Endothelial cell of umbilical vein (primary cell): ENCODE results near the gene ABCA1. TPM values are rescaled to one million over a fixed set of nuclear protein-coding genes. Genes with fewer than 3 reads are reported as not detected.

ENCODE experiments used
- BruUV-seq: library from RNA; stranded (reverse); fragments of 400-500 nt; replicated peaks from 2 replicates; lab custom pipeline; 2021; lab: Mats Ljungman, UMichigan
- CTCF ChIA-PET: fragments of 300-600, 350-600 bp; sonication (Branson Sonifier 250); formaldehyde crosslinking; loops from one replicate; lab custom pipeline; 2021; ENCODE audit warnings: antibody characterized with exemption, inconsistent platforms; lab: Charles Lee
- POLR2A ChIA-PET: fragments of 300-600, 350-600 bp; sonication (Branson Sonifier 250); formaldehyde crosslinking; loops from one replicate; lab custom pipeline; 2021; ENCODE audit warnings: antibody characterized with exemption, inconsistent platforms; lab: Charles Lee
- DNase-seq: peaks from one replicate; pipeline ENCODE4 v3.0.0-alpha.2; 2011; ENCODE audit warnings: low read depth, low spot score
- FAIRE-seq: peaks from 2 replicates; lab custom pipeline; 2011; peaks lifted over from hg19 to GRCh38; lab: Jason Lieb, UNC
- H2AFZ ChIP-seq: 2 replicates; pipeline ENCODE4 v1.6.0; 2012; ENCODE audit warnings: low read depth, low read length, control low read depth, inconsistent platforms
- H3K27ac ChIP-seq: 2 replicates; pipeline ENCODE4 v1.5.1; 2011; ENCODE audit warnings: low read depth, mild to moderate bottlenecking, control low read depth, low read length, moderate library complexity; ENCODE audit not compliant: insufficient read depth
- H3K27me3 ChIP-seq, 2 experiments: 2 replicates each; pipeline versions ENCODE4 v1.6.0 to v1.6.1; 2011; ENCODE audit warnings: low read length in 2 of 2, mixed read lengths in 1 of 2; ENCODE audit not compliant: control insufficient read depth in 2 of 2, insufficient read depth in 2 of 2
- H3K36me3 ChIP-seq, 2 experiments: 2 replicates in 1 of 2; 3 replicates in 1 of 2; pipeline ENCODE4 v1.5.1; 2011; ENCODE audit warnings: low read length in 2 of 2, mild to moderate bottlenecking in 1 of 2, moderate library complexity in 1 of 2; ENCODE audit not compliant: control insufficient read depth in 2 of 2, insufficient read depth in 2 of 2; ENCODE audit errors: extremely low read depth in 1 of 2
- H3K4me1 ChIP-seq: 3 replicates; pipeline ENCODE4 v1.5.1; 2011; ENCODE audit warnings: mild to moderate bottlenecking, low read length; ENCODE audit not compliant: control insufficient read depth, insufficient read depth; ENCODE audit errors: extremely low read depth
- H3K4me2 ChIP-seq: 2 replicates; pipeline ENCODE4 v1.6.1; 2011; ENCODE audit warnings: low read length, control low read depth, mixed read lengths; ENCODE audit not compliant: insufficient read depth
- H3K4me3 ChIP-seq, 3 experiments: fragments of 200-600 bp in 1 of 3; sonication (generic), shearing (Covaris generic) in 1 of 3; replicated peaks in 1 of 3; 2 replicates each; pipeline ENCODE4 v1.5.1; 2011 to 2016; ENCODE audit warnings: control low read depth in 3 of 3, low read length in 3 of 3, mild to moderate bottlenecking in 2 of 3, inconsistent platforms in 1 of 3, low read depth in 1 of 3, moderate library complexity in 1 of 3; ENCODE audit not compliant: insufficient read depth in 1 of 3
- H3K79me2 ChIP-seq: 2 replicates; pipeline ENCODE4 v1.6.0; 2012; ENCODE audit warnings: low read length, inconsistent platforms; ENCODE audit not compliant: control insufficient read depth, insufficient read depth
- H3K9ac ChIP-seq: replicated peaks from 2 replicates; pipeline ENCODE3; 2011; ENCODE audit warnings: low read length, control low read depth; ENCODE audit not compliant: insufficient read depth; ENCODE audit errors: extremely low read depth
- H3K9me1 ChIP-seq: replicated peaks from 3 replicates; pipeline ENCODE4 v1.6.0; 2011; ENCODE audit warnings: mild to moderate bottlenecking, low read length; ENCODE audit not compliant: control insufficient read depth, insufficient read depth; ENCODE audit errors: extremely low read depth
- H3K9me3 ChIP-seq: replicated peaks from 2 replicates; pipeline ENCODE4 v1.5.1; 2012; ENCODE audit warnings: low read length, inconsistent platforms; ENCODE audit not compliant: control insufficient read depth, insufficient read depth
- H4K20me1 ChIP-seq: replicated peaks from 2 replicates; pipeline ENCODE3; 2011; ENCODE audit warnings: mild to moderate bottlenecking, low read length; ENCODE audit not compliant: control insufficient read depth, insufficient read depth; ENCODE audit errors: extremely low read depth
- CTCF ChIP-seq, 2 donors: IDR thresholded peaks; 1 replicate in 1 of 2; 2 replicates in 1 of 2; pipeline ENCODE4 v1.5.1; 2011; ENCODE audit warnings: low read length in 2 of 2, mild to moderate bottlenecking in 2 of 2, moderate library complexity in 2 of 2, control low read depth in 1 of 2, inconsistent platforms in 1 of 2, low read depth in 1 of 2; ENCODE audit not compliant: insufficient read depth in 1 of 2; ENCODE audit errors: extremely low read depth in 1 of 2
- EZH2 ChIP-seq: IDR thresholded peaks from 2 replicates; pipeline ENCODE4 v1.6.1; 2012; ENCODE audit warnings: borderline replicate concordance, low read depth, mild to moderate bottlenecking, moderate library complexity, low read length, inconsistent platforms; ENCODE audit not compliant: severe bottlenecking
- FOS ChIP-seq: IDR thresholded peaks from 2 replicates; pipeline ENCODE4 v1.6.1; 2011; ENCODE audit warnings: mild to moderate bottlenecking, low read length, moderate library complexity, borderline replicate concordance; ENCODE audit not compliant: insufficient read depth
- GATA2 ChIP-seq: IDR thresholded peaks from 2 replicates; pipeline ENCODE4 v1.7.0; 2011; ENCODE audit warnings: low read depth, mild to moderate bottlenecking, moderate library complexity, mixed read lengths, low read length; ENCODE audit not compliant: insufficient read length, insufficient read depth
- JUN ChIP-seq: IDR thresholded peaks from 2 replicates; pipeline ENCODE4 v1.6.1; 2011; ENCODE audit warnings: borderline replicate concordance, low read depth; ENCODE audit not compliant: insufficient read length, insufficient read depth
- MAX ChIP-seq: IDR thresholded peaks from 2 replicates; pipeline ENCODE4 v1.6.1; 2011; ENCODE audit not compliant: insufficient read depth, insufficient read length
- MYC ChIP-seq: IDR thresholded peaks from one replicate; pipeline ENCODE4 v1.6.1; 2011; ENCODE audit warnings: mild to moderate bottlenecking, low read depth, low read length
- POLR2A ChIP-seq: IDR thresholded peaks from 2 replicates; pipeline ENCODE4 v1.6.1; 2012; ENCODE audit warnings: low read depth, mild to moderate bottlenecking, control low read depth, low read length
- POLR2AphosphoS5 ChIP-seq: IDR thresholded peaks from 2 replicates; pipeline ENCODE4 v1.6.1; 2012; ENCODE audit warnings: low read depth, mild to moderate bottlenecking, control low read depth, low read length, moderate library complexity; ENCODE audit not compliant: insufficient read depth
- dilution Hi-C: fragments of 300-500 bp; cut with MboI; formaldehyde crosslinking; loops from one replicate; pipeline ENCODE4 v1.15.0; 2019; ENCODE audit warnings: low sequenced_read_pairs; ENCODE audit not compliant: extremely low pct_ligation_motif_present
- intact Hi-C: fragments of 100-400 bp; cut with micrococcal nuclease; formaldehyde crosslinking; loops from one replicate; pipeline ENCODE4 v1.10.0; 2022
- polyA plus RNA-seq, 4 experiments: library from polyadenylated mRNA; depleted of rRNA in 3 of 4; stranded (reverse) in 3 of 4; unstranded in 1 of 4; fragments of >200 nt; gene quantifications; 2 replicates each; pipeline versions ENCODE4 v1.2.1 to v1.2.3, GENCODE V29; 2011 to 2012; ENCODE audit warnings: missing spikeins in 1 of 4
- total RNA-seq: library from RNA; stranded (reverse); gene quantifications from 2 replicates; pipeline ENCODE4 v1.2.3, GENCODE V29; 2021

The ABCA1 gene
- total and polyA plus RNA-seq, 2 donors (not counting 3 experiments of a cell fraction or from before 2014, with no cell fraction given): 2.4 to 9.8 TPM

- BruUV-seq: no TSS peak
- H3K4me3 ChIP-seq: no peak overlapping the region
- no peaks in the 10 kb centered on the region for H3K27me3 ChIP-seq
- ChIA-PET CTCF (interaction anchor here (0.7 to 2.4 kb wide), 7 partner anchors 13 to 372 kb away, joined by 3 to 14 read pairs (median 4); partner anchors contain the start of gene ABCA1), POLR2A (interaction anchor here (1.3 kb wide), 1 partner anchor 57 kb away, joined by 6 read pairs; no protein-coding TSS in a partner anchor)
- H3K79me2 ChIP-seq: no peaks in the 10 kb centered on the region
- H4K20me1 ChIP-seq: no peaks in the 10 kb centered on the region
- FAIRE-seq (no peak), DNase-seq (no peak)
- no peak overlapping the region for H3K4me2 ChIP-seq
- TF ChIP-seq EZH2: no peak
- no peak for TF ChIP-seq JUN
- TF ChIP-seq MYC: no peak
- TF ChIP-seq FOS: no peak
- TF ChIP-seq POLR2A: no peak
- no peak for TF ChIP-seq CTCF (IDR thresholded peaks at IDR 0.05; ENCODE audit: extremely low read depth in 1 of 2, insufficient read depth in 1 of 2, low read depth in 1 of 2, low read length in 2 of 2)
- no peak for TF ChIP-seq GATA2
- no peak for TF ChIP-seq POLR2AphosphoS5
- TF ChIP-seq MAX: no peak
- H3K4me1 ChIP-seq: peaks cover 41% of the 10 kb centered on the region
- H3K27ac ChIP-seq: no peak overlapping the region
- no peak overlapping the region for H3K9ac ChIP-seq
- intact Hi-C loops (loop anchor here (2.0 to 5.0 kb wide), 2 partner anchors 19 to 427 kb away; no protein-coding TSS in a partner anchor), dilution Hi-C loops (no loop called here)
- H3K36me3 ChIP-seq: no peaks in the 10 kb centered on the region
- no peak overlapping the region for H2AFZ ChIP-seq
- no peaks in the 10 kb centered on the region for H3K9me3 ChIP-seq
- no peaks in the 10 kb centered on the region for H3K9me1 ChIP-seq
Observed at GRCh38 chr9:104869811-104870210, 58.1 kb downstream of the ABCA1 start.
